Measurements from ENCODE around the gene AATK. TPM values are rescaled to one million over a fixed set of nuclear protein-coding genes. Genes with fewer than 3 reads are reported as not detected.

Gene AATK
- total and polyA plus RNA-seq, 2 donors (not counting 3 experiments of a cell fraction or from before 2014, with no cell fraction given), result 0.69 to 1.00 TPM

DNA sequence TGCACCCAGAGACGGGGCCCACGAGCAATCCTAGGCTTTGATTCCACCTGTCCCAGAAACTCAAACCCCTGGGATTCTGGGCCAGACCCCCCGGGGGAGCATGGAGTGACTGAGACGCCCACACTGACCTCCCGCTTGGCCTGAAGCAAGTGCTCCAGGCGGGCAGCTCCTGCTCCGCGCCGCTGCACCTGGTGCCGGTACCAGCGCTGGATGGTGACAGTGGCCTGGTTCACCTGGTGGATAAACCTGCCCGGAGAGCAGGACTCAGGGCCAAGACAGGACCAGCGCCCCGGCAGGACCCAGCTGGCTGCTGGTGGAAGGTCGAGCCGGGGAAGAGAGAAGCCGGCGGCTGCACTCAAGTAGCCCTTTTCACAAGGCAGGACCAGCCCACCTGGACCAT is 34.2 kb upstream of the AATK start:
- CTCF ChIA-PET, result interaction anchor here (0.6 to 4.4 kb wide), 20 partner anchors 10 to 304 kb away, joined by 3 to 91 read pairs (median 4); partner anchors contain the start of genes CEP131, NDUFAF8 and TEPSIN
- intact Hi-C loops (cut with micrococcal nuclease), result loop anchor here (1.0 kb wide), 1 partner anchor 58 kb away; no protein-coding TSS in a partner anchor

More for the DNA sequence above, 34.2 kb upstream of the AATK start:
- Histone ChIP-seq H3K36me3 (ENCODE audit: control insufficient read depth in 2 of 2, extremely low read depth in 1 of 2, insufficient read depth in 2 of 2, low read length in 2 of 2) (no peaks in the 10 kb centered on the region), H3K27ac (ENCODE audit: insufficient read depth, low read depth, low read length) (no peak overlapping the region), H2AFZ (ENCODE audit: low read depth, low read length) (no peak overlapping the region), H3K79me2 (ENCODE audit: control insufficient read depth, insufficient read depth, low read length) (no peaks in the 10 kb centered on the region), H3K27me3 (ENCODE audit: control insufficient read depth in 2 of 2, insufficient read depth in 2 of 2, low read length in 2 of 2) (no peaks in the 10 kb centered on the region), H4K20me1 (replicated peaks; ENCODE audit: control insufficient read depth, extremely low read depth, insufficient read depth, low read length) (no peaks in the 10 kb centered on the region), H3K9me3 (replicated peaks; ENCODE audit: control insufficient read depth, insufficient read depth, low read length) (no peaks in the 10 kb centered on the region), H3K9ac (replicated peaks; ENCODE audit: extremely low read depth, insufficient read depth, low read length) (no peak overlapping the region), H3K4me1 (ENCODE audit: control insufficient read depth, extremely low read depth, insufficient read depth, low read length) (no peaks in the 10 kb centered on the region), H3K4me2 (ENCODE audit: insufficient read depth, low read length) (no peak overlapping the region), H3K4me3 (replicated peaks in 1 of 3; ENCODE audit: insufficient read depth in 1 of 3, low read depth in 1 of 3, low read length in 3 of 3) (no peak overlapping the region), H3K9me1 (replicated peaks; ENCODE audit: control insufficient read depth, extremely low read depth, insufficient read depth, low read length) (no peaks in the 10 kb centered on the region)
- dilution Hi-C loops (cut with MboI; ENCODE audit: extremely low pct_ligation_motif_present, low sequenced_read_pairs), result no loop called here
- no peak for DNase-seq (ENCODE audit: low read depth, low spot score)
- POLR2A ChIA-PET, result no interaction called here
- TF ChIP-seq JUN (IDR thresholded peaks at IDR 0.05; ENCODE audit: borderline replicate concordance, insufficient read depth, insufficient read length, low read depth), result no peak
- TF ChIP-seq POLR2A (IDR thresholded peaks at IDR 0.05; ENCODE audit: low read depth, low read length), result no peak
- TF ChIP-seq POLR2AphosphoS5 (IDR thresholded peaks at IDR 0.05; ENCODE audit: insufficient read depth, low read depth, low read length), result no peak
- TF ChIP-seq EZH2 (IDR thresholded peaks at IDR 0.05; ENCODE audit: borderline replicate concordance, low read depth, low read length, severe bottlenecking), result no peak
- TF ChIP-seq, protein P1, sequence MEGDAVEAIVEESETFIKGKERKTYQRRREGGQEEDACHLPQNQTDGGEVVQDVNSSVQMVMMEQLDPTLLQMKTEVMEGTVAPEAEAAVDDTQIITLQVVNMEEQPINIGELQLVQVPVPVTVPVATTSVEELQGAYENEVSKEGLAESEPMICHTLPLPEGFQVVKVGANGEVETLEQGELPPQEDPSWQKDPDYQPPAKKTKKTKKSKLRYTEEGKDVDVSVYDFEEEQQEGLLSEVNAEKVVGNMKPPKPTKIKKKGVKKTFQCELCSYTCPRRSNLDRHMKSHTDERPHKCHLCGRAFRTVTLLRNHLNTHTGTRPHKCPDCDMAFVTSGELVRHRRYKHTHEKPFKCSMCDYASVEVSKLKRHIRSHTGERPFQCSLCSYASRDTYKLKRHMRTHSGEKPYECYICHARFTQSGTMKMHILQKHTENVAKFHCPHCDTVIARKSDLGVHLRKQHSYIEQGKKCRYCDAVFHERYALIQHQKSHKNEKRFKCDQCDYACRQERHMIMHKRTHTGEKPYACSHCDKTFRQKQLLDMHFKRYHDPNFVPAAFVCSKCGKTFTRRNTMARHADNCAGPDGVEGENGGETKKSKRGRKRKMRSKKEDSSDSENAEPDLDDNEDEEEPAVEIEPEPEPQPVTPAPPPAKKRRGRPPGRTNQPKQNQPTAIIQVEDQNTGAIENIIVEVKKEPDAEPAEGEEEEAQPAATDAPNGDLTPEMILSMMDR (IDR thresholded peaks at IDR 0.05; ENCODE audit: extremely low read depth in 1 of 2, insufficient read depth in 1 of 2, low read depth in 1 of 2, low read length in 2 of 2), result no peak
- TF ChIP-seq GATA2 (IDR thresholded peaks at IDR 0.05; ENCODE audit: insufficient read depth, insufficient read length, low read depth, low read length), result no peak
- no peak for TF ChIP-seq MYC (IDR thresholded peaks at IDR 0.05; ENCODE audit: low read depth, low read length)
- no peak for TF ChIP-seq FOS (IDR thresholded peaks at IDR 0.05; ENCODE audit: borderline replicate concordance, insufficient read depth, low read length)
- TF ChIP-seq, protein P2, sequence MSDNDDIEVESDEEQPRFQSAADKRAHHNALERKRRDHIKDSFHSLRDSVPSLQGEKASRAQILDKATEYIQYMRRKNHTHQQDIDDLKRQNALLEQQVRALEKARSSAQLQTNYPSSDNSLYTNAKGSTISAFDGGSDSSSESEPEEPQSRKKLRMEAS (IDR thresholded peaks at IDR 0.05; ENCODE audit: insufficient read depth, insufficient read length), result no peak
- no TSS peak for BruUV-seq (replicated peaks)
- FAIRE-seq, result no peak

All from endothelial cell of umbilical vein (primary cell).